GM23248 (cell line): Measurements from ENCODE around the gene POU4F2. TPM values are rescaled to one million over a fixed set of nuclear protein-coding genes. Genes with fewer than 3 reads are reported as not detected.

Source experiments
- DNase-seq: peaks from one replicate; pipeline ENCODE4 v3.0.0-alpha.2; 2015
- H2AFZ ChIP-seq: fragments of 200-600 bp; sonication (generic); 2 replicates; pipeline ENCODE4 v1.6.1; 2016; ENCODE audit warnings: antibody characterized with exemption
- H3F3A ChIP-seq: fragments of 200-600 bp; sonication (generic); 2 replicates; pipeline ENCODE4 v1.6.1; 2016; ENCODE audit warnings: mild to moderate bottlenecking, antibody characterized with exemption, mixed run types; ENCODE audit not compliant: insufficient read depth
- H3K27ac ChIP-seq: fragments of 200-600 bp; sonication (generic); 2 replicates; pipeline ENCODE4 v1.5.1; 2016; ENCODE audit warnings: mild to moderate bottlenecking
- H3K27me3 ChIP-seq: fragments of 200-600 bp; sonication (generic); replicated peaks from 2 replicates; pipeline ENCODE4 v1.6.1; 2016; ENCODE audit warnings: mild to moderate bottlenecking; ENCODE audit not compliant: insufficient read depth
- H3K36me3 ChIP-seq: fragments of 200-600 bp; sonication (generic); 2 replicates; pipeline ENCODE4 v1.6.1; 2016; ENCODE audit warnings: low read depth, mild to moderate bottlenecking
- H3K4me1 ChIP-seq: fragments of 200-600 bp; sonication (generic); 2 replicates; pipeline ENCODE4 v1.6.1; 2016; ENCODE audit warnings: mild to moderate bottlenecking; ENCODE audit not compliant: insufficient read depth
- H3K4me2 ChIP-seq: fragments of 200-600 bp; sonication (generic); one replicate; pipeline ENCODE4 v1.6.1; 2016; ENCODE audit warnings: mild to moderate bottlenecking; ENCODE audit not compliant: unreplicated experiment
- H3K4me3 ChIP-seq: fragments of 200-600 bp; sonication (generic); 2 replicates; pipeline ENCODE4 v1.5.1; 2016; ENCODE audit warnings: mild to moderate bottlenecking
- H3K79me2 ChIP-seq: fragments of 200-600 bp; sonication (generic); 2 replicates; pipeline ENCODE4 v1.6.1; 2016; ENCODE audit warnings: mild to moderate bottlenecking; ENCODE audit not compliant: insufficient read depth
- H3K9ac ChIP-seq: fragments of 200-600 bp; sonication (generic); 2 replicates; pipeline ENCODE4 v1.6.1; 2016; ENCODE audit warnings: mild to moderate bottlenecking
- H3K9me2 ChIP-seq: fragments of 200-600 bp; sonication (generic); 2 replicates; pipeline ENCODE4 v1.6.1; 2016; ENCODE audit warnings: mixed run types, mild to moderate bottlenecking, moderate library complexity; ENCODE audit not compliant: insufficient read depth
- H3K9me3 ChIP-seq: fragments of 200-600 bp; sonication (generic); one replicate; pipeline ENCODE4 v1.6.1; 2017; ENCODE audit warnings: low read depth
- H4K20me1 ChIP-seq: fragments of 200-600 bp; sonication (generic); 2 replicates; pipeline ENCODE4 v1.6.0; 2016; ENCODE audit not compliant: insufficient read depth
- EZH2 ChIP-seq: fragments of 200-600 bp; sonication (generic); IDR thresholded peaks from 2 replicates; pipeline ENCODE4 v1.6.1; 2018; ENCODE audit warnings: antibody characterized with exemption, mild to moderate bottlenecking; ENCODE audit not compliant: insufficient read depth, poor library complexity, severe bottlenecking
- EZH2phosphoT487 ChIP-seq: fragments of 200-600 bp; sonication (generic); IDR thresholded peaks from 2 replicates; pipeline ENCODE4 v1.6.1; 2018; ENCODE audit warnings: antibody characterized with exemption, moderate library complexity, mild to moderate bottlenecking, low read depth; ENCODE audit not compliant: insufficient read depth
- WGBS, 2 experiments: methylation state at CpG; one replicate each; pipeline ENCODE4 v1.1.6; 2015 to 2017; ENCODE audit warnings: low lambda C conversion rate in 2 of 2, low coverage in 1 of 2; ENCODE audit errors: missing lambda C conversion rate in 2 of 2; 5-methylcytosine and 5-hydroxymethylcytosine counted together
- in situ Hi-C: fragments of 300-500 bp; cut with MboI; formaldehyde crosslinking; loops from 2 replicates; pipeline ENCODE4 v1.15.0; 2020
- polyA plus RNA-seq: library from polyadenylated mRNA; unstranded; fragments of >200 nt; fragmentation: Nextera tagmentation; extraction: Ambion mirVana; gene quantifications from 2 replicates; pipeline ENCODE4 v1.2.1, GENCODE V29; 2016
- total RNA-seq: library from RNA; depleted of rRNA; stranded (reverse); fragments of >200 nt; shearing (Covaris generic); gene quantifications from 2 replicates; pipeline ENCODE4 v1.2.3, GENCODE V29; 2014

Gene POU4F2
- total and polyA plus RNA-seq, 2 experiments from 2014 or later: not detected

DNA sequence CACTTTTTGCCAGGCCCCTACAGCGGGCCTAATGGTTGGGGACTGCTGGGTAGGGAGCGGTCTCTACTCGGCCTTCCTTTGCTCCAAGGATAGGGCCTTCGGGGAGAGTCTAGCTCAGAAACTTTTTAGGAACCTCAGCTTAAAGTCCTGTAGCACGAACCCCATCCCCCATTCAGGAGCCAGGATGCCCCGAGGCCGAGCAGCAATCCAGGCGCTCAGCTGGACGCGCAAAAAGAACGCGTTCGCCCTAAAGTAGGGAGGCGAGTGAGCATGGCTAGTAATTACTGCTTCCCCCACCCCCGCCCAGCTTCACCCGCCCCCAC lies 9.7 kb downstream of the POU4F2 start:
- Histone ChIP-seq H3K79me2 (no peaks in the 10 kb centered on the region), H2AFZ (no peak overlapping the region), H3K4me2 (no peak overlapping the region), H3F3A (no peaks in the 10 kb centered on the region), H3K4me3 (no peak overlapping the region), H3K27me3 (peaks cover 80% of the 10 kb centered on the region), H3K9me3 (no peaks in the 10 kb centered on the region), H3K4me1 (no peaks in the 10 kb centered on the region), H4K20me1 (no peaks in the 10 kb centered on the region), H3K9ac (no peak overlapping the region), H3K27ac (no peak overlapping the region), H3K9me2 (no peaks in the 10 kb centered on the region), H3K36me3 (no peaks in the 10 kb centered on the region)
- no peak for DNase-seq
- in situ Hi-C loops: no loop called here
- 3 to 4% methylated on average over 7 to 16 of the region's 16 CpGs for WGBS, 2 experiments
- no peak for TF ChIP-seq EZH2phosphoT487
- no peak for TF ChIP-seq EZH2

DNA sequence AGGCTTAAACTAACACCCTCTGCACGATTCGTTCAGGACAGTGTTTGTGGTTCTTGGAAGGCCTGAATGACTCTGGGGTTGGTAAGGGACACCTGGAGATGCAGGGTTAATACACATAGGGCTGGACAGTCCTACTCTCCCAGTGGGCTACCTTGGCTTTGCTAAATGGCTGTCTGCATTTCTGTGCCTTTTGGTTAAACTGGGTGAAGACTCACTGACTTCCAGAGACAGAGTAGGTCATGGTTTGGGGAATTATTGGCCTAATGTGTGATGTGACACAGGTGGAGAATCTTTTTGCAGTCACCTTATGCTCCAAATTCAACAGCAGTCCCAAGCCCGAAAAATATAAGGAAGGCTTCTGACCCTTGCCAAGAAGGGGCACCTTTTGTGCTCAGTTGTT lies 10.5 kb downstream of the POU4F2 start:
- H3K4me1 ChIP-seq: no peaks in the 10 kb centered on the region
- H3K9ac ChIP-seq: no peak overlapping the region
- H3K27ac ChIP-seq: no peak overlapping the region
- H3K9me3 ChIP-seq: no peaks in the 10 kb centered on the region
- TF ChIP-seq EZH2phosphoT487 (no peak), EZH2 (no peak)
- WGBS, 2 experiments: 0 to 5% methylated on average over 3 of the region's 3 CpGs
- no peak overlapping the region for H3K4me3 ChIP-seq
- H2AFZ ChIP-seq: no peak overlapping the region
- no peak overlapping the region for H3K4me2 ChIP-seq
- in situ Hi-C loops: no loop called here
- peaks cover 85% of the 10 kb centered on the region for H3K27me3 ChIP-seq
- H3F3A ChIP-seq: no peaks in the 10 kb centered on the region
- H3K79me2 ChIP-seq: no peaks in the 10 kb centered on the region
- DNase-seq: no peak
- no peaks in the 10 kb centered on the region for H4K20me1 ChIP-seq
- H3K9me2 ChIP-seq: no peaks in the 10 kb centered on the region
- no peaks in the 10 kb centered on the region for H3K36me3 ChIP-seq

DNA sequence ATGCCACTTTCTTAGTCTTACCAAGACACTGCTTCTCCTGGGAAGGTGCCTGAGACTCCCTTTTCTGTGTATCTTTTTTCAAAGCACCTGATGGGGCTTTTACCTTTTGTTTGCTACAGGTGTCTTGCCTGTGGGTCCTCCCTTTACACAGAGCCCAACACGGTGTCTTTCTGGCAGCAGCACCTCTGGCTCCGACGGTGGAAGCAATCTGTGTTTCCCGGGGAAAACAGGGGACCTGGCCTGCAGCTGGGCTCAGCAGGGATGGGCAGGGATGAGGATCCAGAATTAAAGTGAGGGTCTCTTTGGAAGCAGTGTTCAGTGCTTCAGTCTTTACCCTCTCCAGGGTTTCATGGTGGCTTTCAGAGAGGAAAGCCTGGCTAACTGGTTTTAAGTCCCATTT lies 11.3 kb downstream of the POU4F2 start:
- H3K4me2 ChIP-seq: no peak overlapping the region
- H2AFZ ChIP-seq: no peak overlapping the region
- no peak overlapping the region for H3K4me3 ChIP-seq
- in situ Hi-C loops: no loop called here
- H3K4me1 ChIP-seq: no peaks in the 10 kb centered on the region
- no peak for TF ChIP-seq EZH2
- H4K20me1 ChIP-seq: no peaks in the 10 kb centered on the region
- no peaks in the 10 kb centered on the region for H3K36me3 ChIP-seq
- WGBS, 2 experiments: 3 to 4% methylated on average over 4 of the region's 4 CpGs
- no peaks in the 10 kb centered on the region for H3F3A ChIP-seq
- H3K27me3 ChIP-seq: peaks cover 85% of the 10 kb centered on the region
- H3K79me2 ChIP-seq: no peaks in the 10 kb centered on the region
- DNase-seq: no peak
- H3K9me2 ChIP-seq: no peaks in the 10 kb centered on the region
- H3K9ac ChIP-seq: no peak overlapping the region
- no peak overlapping the region for H3K27ac ChIP-seq
- no peaks in the 10 kb centered on the region for H3K9me3 ChIP-seq

DNA sequence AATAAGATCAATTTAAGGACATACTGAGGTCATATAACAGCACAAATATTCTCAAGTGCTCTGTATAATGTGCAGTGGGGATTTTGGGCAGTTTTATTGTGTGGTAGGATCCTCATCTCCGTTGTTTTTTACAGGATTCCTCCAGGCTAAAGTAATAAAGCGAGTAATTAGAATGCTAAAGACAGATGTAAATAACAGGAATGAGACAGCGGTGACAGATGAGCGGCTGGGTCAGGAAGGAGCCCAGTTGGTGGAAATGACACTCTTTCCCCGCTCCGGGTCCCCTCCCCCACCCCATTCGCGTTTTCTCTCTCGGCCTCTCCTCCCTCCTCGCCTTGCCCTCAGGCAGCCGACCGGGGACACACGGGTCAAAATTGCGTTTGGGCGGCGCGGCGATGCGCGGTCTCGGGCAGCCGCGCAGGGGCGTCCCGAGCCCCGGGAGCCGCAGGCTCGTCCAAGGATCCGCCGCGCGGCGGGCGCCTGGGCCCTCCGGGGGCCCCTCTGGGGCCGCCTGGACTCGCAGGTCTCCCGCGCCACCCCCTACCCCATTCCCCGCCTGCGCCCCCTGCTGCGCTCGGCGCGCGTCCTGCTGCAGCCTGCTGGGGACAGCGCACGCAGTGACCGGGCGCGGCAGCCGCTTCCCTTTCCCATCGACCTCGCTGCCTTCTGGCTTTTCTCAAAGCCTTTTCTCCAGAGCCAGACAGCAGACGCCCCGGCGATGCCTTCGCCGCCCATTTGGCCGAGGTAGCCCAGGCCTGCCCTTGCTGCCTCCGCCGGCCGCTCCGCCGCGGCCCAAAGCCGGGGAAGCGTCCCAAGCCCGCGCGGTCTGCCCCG lies 16.2 kb downstream of the POU4F2 start:
- DNase-seq: peak; percentile 47
- no peaks in the 10 kb centered on the region for H3K9me3 ChIP-seq
- H3K9me2 ChIP-seq: no peaks in the 10 kb centered on the region
- no peaks in the 10 kb centered on the region for H3K79me2 ChIP-seq
- H3K4me1 ChIP-seq: no peaks in the 10 kb centered on the region
- TF ChIP-seq EZH2: no peak
- TF ChIP-seq EZH2phosphoT487: no peak
- peak overlapping the region; percentile 73 for H2AFZ ChIP-seq
- peak overlapping the region; percentile 80 for H3K4me2 ChIP-seq
- H3K27me3 ChIP-seq: peaks cover 56% of the 10 kb centered on the region
- no peak overlapping the region for H3K9ac ChIP-seq
- in situ Hi-C loops: no loop called here
- no peak overlapping the region for H3K27ac ChIP-seq
- peak overlapping the region; percentile 62 for H3K4me3 ChIP-seq
- H3F3A ChIP-seq: no peaks in the 10 kb centered on the region
- no peaks in the 10 kb centered on the region for H4K20me1 ChIP-seq
- WGBS, 2 experiments: 1% methylated on average over 52 to 69 of the region's 72 CpGs
- no peaks in the 10 kb centered on the region for H3K36me3 ChIP-seq

DNA sequence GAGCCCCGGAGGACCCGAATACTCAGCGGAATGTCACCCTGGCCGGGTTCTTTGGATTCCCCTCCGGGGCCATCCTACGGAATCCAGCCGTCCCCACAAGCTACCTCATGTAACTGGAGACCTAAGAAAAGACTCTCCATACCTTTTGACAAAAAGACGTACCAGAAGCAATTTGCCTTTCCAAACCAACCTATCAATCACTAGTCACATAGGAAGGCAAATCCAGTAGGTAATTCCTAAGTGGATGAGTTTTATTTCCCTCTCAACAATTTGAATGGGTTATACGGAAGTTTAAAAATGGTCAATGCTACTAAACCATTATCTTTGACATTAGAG lies 16.8 kb downstream of the POU4F2 start:
- Histone ChIP-seq H2AFZ (peak overlapping the region; percentile 73), H3K4me3 (peak overlapping the region; percentile 62), H3K79me2 (no peaks in the 10 kb centered on the region), H3K27me3 (peaks cover 55% of the 10 kb centered on the region), H4K20me1 (no peaks in the 10 kb centered on the region), H3K36me3 (no peaks in the 10 kb centered on the region), H3K9me3 (no peaks in the 10 kb centered on the region), H3K9me2 (no peaks in the 10 kb centered on the region), H3K4me1 (no peaks in the 10 kb centered on the region), H3F3A (no peaks in the 10 kb centered on the region), H3K27ac (no peak overlapping the region), H3K9ac (no peak overlapping the region), H3K4me2 (peak overlapping the region; percentile 80)
- WGBS, 2 experiments: 15 to 16% methylated on average over 9 of the region's 9 CpGs
- in situ Hi-C loops: no loop called here
- DNase-seq: no peak
- TF ChIP-seq EZH2phosphoT487: no peak
- no peak for TF ChIP-seq EZH2
